Hematopoietic multipotent progenitor cell treated with erythropoietin and hydrocortisone succinate and interleukin-3 and kit ligand, for 8 days (in vitro differentiated cells): Measurements from ENCODE around the gene TRIM39.
A peak's percentile ranks its signal among the peaks of the same experiment; 100 is the strongest.

Experiments used
- DNase-seq: peaks from one replicate; pipeline ENCODE4 v3.0.0-alpha.2; 2015

TRIM39 gene

GRCh38 chr6:30328397-30328796, 1.7 kb downstream of the TRIM39 start:
- DNase-seq = peak; percentile 64

GRCh38 chr6:30329331-30329730, 2.6 kb downstream of the TRIM39 start:
- DNase-seq = no peak

GRCh38 chr6:30331981-30332380, 5.3 kb downstream of the TRIM39 start:
- no peak for DNase-seq

GRCh38 chr6:30334075-30334783, 7.5 kb downstream of the TRIM39 start:
- DNase-seq = no peak

- DNase-seq = no peak
These were observed 13.9 kb downstream of the TRIM39 start for GRCh38 chr6:30340589-30341054.

GRCh38 chr6:30341218-30341617, 14.5 kb downstream of the TRIM39 start:
- DNase-seq = no peak

- DNase-seq = no peak
These were observed 15.0 kb downstream of the TRIM39 start for GRCh38 chr6:30341728-30342127.

- no peak for DNase-seq
These were observed 17.6 kb downstream of the TRIM39 start for GRCh38 chr6:30344191-30344867.

- peak; percentile 77 for DNase-seq
These were observed 18.3 kb downstream of the TRIM39 start, which contains the start of gene RPP21 for GRCh38 chr6:30344868-30345671. TSS of gene RPP21 (plus strand) at chr6:30345156. CDS start at chr6:30345172, 16 bp downstream.

- no peak for DNase-seq
These were observed 19.1 kb downstream of the TRIM39 start for GRCh38 chr6:30345852-30346251.

GRCh38 chr6:30348957-30349356, 22.2 kb downstream of the TRIM39 start:
- DNase-seq = no peak

- no peak for DNase-seq
These were observed 22.9 kb downstream of the TRIM39 start for GRCh38 chr6:30349421-30350177.

GRCh38 chr6:30350524-30350923, 23.8 kb downstream of the TRIM39 start:
- DNase-seq = no peak

GRCh38 chr6:30352550-30352949, 25.8 kb downstream of the TRIM39 start:
- DNase-seq = no peak

- DNase-seq = no peak
These were observed 28.6 kb downstream of the TRIM39 start for GRCh38 chr6:30355281-30355680.

GRCh38 chr6:30356536-30356935, 29.8 kb downstream of the TRIM39 start:
- DNase-seq = no peak

- DNase-seq = peak; percentile 72
These were observed 31.2 kb downstream of the TRIM39 start for GRCh38 chr6:30357678-30358540.

GRCh38 chr6:30359276-30359675, 32.5 kb downstream of the TRIM39 start:
- no peak for DNase-seq

- no peak for DNase-seq
These were observed 33.4 kb downstream of the TRIM39 start for GRCh38 chr6:30360139-30360538.

- no peak for DNase-seq
These were observed 34.9 kb downstream of the TRIM39 start for GRCh38 chr6:30361661-30362060.

GRCh38 chr6:30363459-30363858, 36.7 kb downstream of the TRIM39 start:
- no peak for DNase-seq

GRCh38 chr6:30364591-30364990, 37.9 kb downstream of the TRIM39 start:
- no peak for DNase-seq
